PC-3 (cell line): ENCODE results near the gene DPH3.
A peak's percentile ranks its signal among the peaks of the same experiment; 100 is the strongest.

Source experiments
- CTCF ChIP-seq: fragments of 300-600 bp; sonication (generic); conservative IDR thresholded peaks from 2 replicates; pipeline ENCODE4 v1.5.1; 2017; ENCODE audit warnings: antibody characterized with exemption, low read depth, mild to moderate bottlenecking, low read length
- EZH2 ChIP-seq: fragments of 300-600 bp; sonication (generic); IDR thresholded peaks from one replicate; pipeline ENCODE4 v1.6.1; 2017; ENCODE audit warnings: antibody characterized with exemption, mild to moderate bottlenecking, low read length; ENCODE audit not compliant: unreplicated experiment

GRCh38 chr3:16247282-16248061 is 17.3 kb downstream of the DPH3 start:
- TF ChIP-seq CTCF (peak; percentile 98), EZH2 (no peak)
